HFF-Myc (cell line): Measurements from ENCODE around the gene NCAN.

Source experiments
- DNase-seq: peaks from one replicate; pipeline ENCODE4 v3.0.0-alpha.2; 2011; ENCODE audit warnings: low read depth; ENCODE audit errors: extremely low read depth
- H3K4me3 ChIP-seq: replicated peaks from 2 replicates; pipeline ENCODE4 v1.5.1; 2011; ENCODE audit warnings: low read depth, mild to moderate bottlenecking, control low read depth, low read length
- CTCF ChIP-seq: IDR thresholded peaks from 2 replicates; pipeline ENCODE4 v1.5.1; 2012; ENCODE audit warnings: mild to moderate bottlenecking, low read depth, low read length, control low read depth; ENCODE audit errors: missing control alignments

Gene NCAN

GRCh38 chr19:19256072-19256969, 44.6 kb downstream of the NCAN start:
- no peak for DNase-seq
- no peak for TF ChIP-seq CTCF
- no peak overlapping the region for H3K4me3 ChIP-seq

GRCh38 chr19:19257137-19257536, 45.4 kb downstream of the NCAN start:
- TF ChIP-seq CTCF, result no peak
- no peak for DNase-seq
- H3K4me3 ChIP-seq, result no peak overlapping the region

GRCh38 chr19:19257836-19258588, 46.3 kb downstream of the NCAN start:
- DNase-seq, result no peak
- TF ChIP-seq CTCF, result no peak
- no peak overlapping the region for H3K4me3 ChIP-seq

- no peak for TF ChIP-seq CTCF
- no peak overlapping the region for H3K4me3 ChIP-seq
- DNase-seq, result no peak
Observed at GRCh38 chr19:19258589-19259338, 47.0 kb downstream of the NCAN start.

GRCh38 chr19:19259741-19260140, 48.0 kb downstream of the NCAN start:
- DNase-seq, result peak; percentile 10

More at GRCh38 chr19:19259741-19260140, 48.0 kb downstream of the NCAN start:
- no peak for TF ChIP-seq CTCF
- no peak overlapping the region for H3K4me3 ChIP-seq
